Loucy (cell line): ENCODE measurements around the gene TLR8.

Source experiments
- EZH2phosphoT487 ChIP-seq: fragments of 200-600 bp; IDR thresholded peaks from 2 replicates; pipeline ENCODE4 v1.6.1; 2018; ENCODE audit warnings: antibody characterized with exemption, mild to moderate bottlenecking, moderate library complexity, borderline replicate concordance
- TF ChIP-seq, protein P1 (sequence below): fragments of 200-600 bp; sonication (generic); conservative IDR thresholded peaks from 2 replicates; pipeline ENCODE4 v1.5.1; 2014; ENCODE audit warnings: mild to moderate bottlenecking, antibody characterized with exemption, low read length

DNA sequence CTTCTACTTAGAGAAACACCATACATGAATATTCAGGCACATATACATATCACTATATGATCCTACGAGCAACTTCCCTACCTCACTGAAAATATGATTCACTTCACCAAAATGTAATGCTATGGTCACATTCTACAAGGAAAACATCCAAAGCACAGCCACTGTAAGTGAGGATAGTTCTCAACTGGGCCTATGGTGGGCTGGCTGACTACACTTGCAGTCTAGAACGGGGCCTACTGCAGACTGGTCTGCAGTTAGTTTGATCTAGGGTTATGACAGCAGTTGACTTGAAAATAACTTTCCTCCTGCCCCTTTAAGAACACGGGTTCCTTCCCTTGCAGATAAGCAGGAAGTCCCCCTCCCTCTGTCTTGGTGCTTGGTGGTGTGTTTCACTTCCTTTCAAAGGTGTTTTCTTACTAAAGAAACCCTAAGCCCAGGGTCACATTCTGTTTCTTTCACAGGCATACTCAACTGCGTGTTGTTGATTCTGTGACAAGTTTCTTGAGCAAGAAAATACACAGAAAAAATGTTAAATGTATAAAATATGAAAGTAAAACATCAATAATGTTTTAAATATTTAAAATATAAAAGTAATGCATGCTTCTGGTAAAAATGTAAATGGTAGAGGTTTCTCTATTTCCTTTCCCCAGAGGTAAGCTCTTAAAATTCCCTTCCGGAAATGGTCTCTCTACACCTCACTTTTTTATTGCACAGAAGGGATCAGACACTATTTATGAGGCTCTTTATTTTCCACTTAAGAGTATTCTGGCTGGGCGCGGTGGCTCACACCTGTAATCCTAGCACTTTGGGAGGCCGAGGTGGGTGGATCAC, 50.5 kb downstream of the TLR8 start:
- TF ChIP-seq, protein P1, sequence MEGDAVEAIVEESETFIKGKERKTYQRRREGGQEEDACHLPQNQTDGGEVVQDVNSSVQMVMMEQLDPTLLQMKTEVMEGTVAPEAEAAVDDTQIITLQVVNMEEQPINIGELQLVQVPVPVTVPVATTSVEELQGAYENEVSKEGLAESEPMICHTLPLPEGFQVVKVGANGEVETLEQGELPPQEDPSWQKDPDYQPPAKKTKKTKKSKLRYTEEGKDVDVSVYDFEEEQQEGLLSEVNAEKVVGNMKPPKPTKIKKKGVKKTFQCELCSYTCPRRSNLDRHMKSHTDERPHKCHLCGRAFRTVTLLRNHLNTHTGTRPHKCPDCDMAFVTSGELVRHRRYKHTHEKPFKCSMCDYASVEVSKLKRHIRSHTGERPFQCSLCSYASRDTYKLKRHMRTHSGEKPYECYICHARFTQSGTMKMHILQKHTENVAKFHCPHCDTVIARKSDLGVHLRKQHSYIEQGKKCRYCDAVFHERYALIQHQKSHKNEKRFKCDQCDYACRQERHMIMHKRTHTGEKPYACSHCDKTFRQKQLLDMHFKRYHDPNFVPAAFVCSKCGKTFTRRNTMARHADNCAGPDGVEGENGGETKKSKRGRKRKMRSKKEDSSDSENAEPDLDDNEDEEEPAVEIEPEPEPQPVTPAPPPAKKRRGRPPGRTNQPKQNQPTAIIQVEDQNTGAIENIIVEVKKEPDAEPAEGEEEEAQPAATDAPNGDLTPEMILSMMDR, result no peak
- no peak for TF ChIP-seq EZH2phosphoT487
